NCI-H2029 (cell line): ENCODE measurements around the gene ABCC4.

Experiments
- DNase-seq: peaks from one replicate; lab custom pipeline; 2025; lab: John Stamatoyannopoulos, UW

ABCC4 gene

DNA sequence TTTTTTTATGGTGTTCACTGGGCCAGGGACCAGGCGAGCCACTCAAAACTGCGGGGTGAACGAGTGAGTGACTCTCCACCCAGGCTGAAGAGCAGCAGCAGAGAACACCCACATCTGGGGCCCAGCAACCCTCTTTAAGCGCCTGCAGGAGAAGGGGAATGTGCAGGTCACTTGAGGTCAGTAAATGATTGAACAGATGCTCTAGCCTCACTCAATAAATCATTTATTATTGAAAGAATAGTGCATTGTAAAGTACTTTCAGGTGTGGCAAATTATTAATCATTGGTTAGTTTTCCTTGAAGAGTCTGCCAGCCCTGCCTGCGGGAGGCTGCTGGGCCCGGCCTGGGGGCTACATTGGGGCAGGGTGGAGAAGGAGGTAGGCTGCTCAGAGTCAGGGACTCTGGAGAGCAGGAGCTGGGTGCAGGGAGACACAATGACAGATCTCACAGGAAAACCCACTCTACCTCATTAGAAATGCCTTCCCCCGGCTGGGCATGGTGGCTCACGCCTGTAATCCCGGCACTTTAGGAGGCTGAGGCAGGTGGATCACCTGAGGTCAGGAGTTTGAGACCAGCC is 42.5 kb downstream of the ABCC4 start:
- no peak for DNase-seq

DNA sequence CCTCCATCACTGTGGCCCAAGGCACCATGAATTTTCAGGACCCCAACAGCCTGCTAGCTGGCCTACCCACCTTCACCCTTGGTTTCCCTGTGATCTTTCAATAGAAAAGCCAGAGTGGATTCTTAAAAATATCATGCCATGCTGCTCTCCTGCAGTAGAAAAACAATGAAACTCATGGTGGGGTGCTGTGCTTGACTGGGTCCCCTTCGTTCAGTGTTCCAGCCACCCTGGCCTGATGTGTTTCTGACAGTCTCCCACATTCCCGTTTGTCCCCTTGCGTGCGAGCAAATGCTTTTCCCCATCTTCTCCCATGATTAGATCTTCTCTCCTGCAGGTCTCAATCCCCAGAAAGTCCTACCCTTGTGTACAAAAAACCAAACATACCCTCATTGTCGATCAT is 43.2 kb downstream of the ABCC4 start:
- no peak for DNase-seq

DNA sequence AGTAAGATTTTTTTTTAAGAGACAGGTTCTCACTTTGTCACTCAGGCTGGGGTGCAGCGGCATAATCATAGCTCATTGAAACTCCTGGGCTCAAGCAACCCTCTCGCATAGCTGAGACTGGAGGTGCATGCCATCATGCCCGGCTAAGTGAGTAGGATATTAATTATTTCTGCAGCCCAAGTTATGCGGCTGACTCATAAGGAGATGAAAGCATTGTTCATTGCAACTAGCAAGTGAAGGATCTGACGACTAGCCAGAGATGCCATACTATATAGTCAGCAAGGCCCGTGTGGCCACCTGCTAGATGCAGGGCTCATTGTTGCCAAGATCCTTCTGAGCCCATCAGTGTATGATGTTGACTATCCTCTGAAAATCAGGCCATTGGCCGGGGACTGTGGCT is 45.2 kb downstream of the ABCC4 start:
- DNase-seq = no peak

DNA sequence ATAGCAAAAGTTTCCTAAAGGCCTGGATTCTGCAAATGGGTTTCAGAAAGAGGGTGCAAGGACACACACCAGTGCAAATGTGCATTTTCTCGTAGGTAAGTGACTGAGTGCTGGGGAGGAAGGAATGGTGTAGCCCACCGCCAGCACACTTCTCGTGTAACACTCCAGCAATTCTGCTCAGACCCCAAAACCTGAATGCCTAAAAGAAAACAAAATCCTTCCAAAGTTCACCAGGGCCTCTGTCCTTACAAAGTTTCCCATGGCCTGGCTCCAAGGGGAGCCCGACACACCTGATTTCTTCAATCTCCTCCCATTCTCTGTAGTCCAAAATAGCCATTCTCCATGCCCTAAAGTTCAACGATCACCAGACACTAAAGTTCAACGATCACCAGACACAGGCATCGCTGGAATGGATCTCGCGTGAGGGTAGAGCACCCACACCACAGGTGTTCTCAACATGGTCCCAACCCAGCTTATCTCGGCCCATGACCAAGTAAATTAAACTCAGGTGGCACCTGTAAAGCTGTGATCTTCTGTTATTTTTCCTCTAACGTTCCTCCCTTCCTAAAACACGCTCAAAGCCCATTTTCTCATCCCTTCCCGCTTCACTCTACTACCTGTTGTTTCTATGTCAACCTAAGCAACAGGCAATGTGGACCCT is 46.0 kb downstream of the ABCC4 start:
- no peak for DNase-seq

DNA sequence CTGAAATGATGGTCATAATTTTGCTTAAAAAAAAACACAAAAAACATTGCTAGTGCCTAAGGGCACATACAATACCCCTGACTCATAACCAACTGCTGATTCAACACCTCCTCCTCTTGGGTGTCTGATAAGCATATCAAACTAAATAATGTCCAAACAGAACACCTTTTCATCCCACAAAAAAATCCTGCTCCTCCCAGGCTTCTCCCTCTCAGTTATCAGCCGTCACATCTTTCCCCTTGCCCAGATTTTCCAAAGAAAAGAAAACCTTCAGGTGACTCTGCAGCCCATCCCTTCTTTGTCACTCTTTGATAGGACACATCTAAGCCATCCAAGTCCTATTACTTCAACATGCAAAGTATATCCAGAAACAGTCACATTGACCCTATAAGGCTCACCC is 46.9 kb downstream of the ABCC4 start:
- no peak for DNase-seq

DNA sequence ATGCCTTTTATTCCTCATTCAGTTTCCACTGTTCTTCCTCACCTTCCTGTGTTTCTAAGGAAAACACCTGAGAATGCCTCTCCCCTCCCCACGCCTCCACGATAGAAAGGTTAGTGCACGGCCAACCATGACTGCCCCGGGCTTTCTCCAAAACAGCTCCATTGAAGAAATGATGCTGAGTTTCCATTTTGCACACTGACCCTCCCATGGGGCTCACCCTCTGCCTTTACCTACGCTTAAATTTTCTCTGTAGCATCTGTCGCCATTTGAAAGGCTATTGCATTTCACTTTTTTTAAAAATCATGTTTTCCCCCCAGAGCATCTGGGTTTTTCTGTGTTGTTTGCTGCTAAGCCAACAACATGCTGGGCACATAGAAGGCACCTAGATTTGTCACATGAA is 48.2 kb downstream of the ABCC4 start:
- DNase-seq = no peak

DNA sequence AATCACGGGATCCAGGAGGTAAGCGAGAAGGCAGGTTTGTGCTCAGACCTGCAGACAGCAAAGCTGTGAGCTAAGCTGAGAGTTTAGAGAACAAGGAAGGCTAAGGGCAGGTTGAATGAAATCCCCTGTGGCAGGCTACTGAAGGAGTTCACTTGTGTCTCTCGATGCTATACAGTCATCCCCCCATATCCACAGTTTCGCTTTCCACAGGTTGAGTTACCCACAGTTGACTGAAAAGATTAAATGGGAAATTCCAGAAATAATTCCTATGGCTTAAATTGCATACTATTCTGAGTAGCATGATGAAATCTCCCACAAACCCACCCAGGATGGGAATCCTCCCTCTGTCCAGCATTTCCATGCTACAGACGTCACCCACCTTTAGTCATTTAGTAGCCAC is 49.6 kb downstream of the ABCC4 start:
- no peak for DNase-seq

DNA sequence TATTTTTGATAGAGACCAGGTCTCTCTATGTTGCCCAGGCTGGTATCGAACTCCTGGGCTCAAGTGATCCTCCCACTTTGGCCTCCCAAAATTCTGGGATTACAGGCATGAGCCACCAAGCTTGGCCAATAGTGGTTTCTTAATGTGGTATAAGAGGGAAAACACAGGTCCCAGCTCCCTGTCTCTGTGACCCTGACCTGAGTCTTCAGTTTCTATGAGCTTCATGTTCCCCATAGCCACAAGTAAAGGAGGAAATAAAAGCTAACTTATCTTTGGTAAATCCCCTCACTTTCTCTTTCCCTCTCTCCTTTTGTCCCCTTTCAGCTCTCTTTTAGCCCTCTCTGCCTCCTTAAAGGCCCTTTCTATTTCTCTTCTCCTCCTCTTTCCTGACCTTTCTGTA is 50.3 kb downstream of the ABCC4 start:
- DNase-seq = no peak

DNA sequence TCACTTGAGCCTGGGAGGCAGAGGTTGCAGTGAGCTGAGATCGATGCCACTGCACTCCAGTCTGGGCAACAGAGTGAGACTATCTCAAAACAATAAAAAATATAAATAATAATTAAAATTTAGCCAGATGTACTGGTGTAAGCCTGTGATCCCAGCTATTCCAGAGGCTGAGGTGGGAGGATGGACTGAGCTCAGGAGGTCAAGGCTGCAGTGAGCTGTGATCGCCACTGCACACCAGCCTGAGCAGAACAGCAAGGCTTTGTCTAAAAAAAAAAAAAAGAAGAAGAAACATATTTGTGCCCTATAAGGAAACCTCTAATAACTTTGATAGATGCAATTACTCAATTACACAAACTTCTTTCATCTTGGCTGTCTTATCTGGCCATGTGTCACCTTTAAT is 52.3 kb downstream of the ABCC4 start:
- DNase-seq = no peak

DNA sequence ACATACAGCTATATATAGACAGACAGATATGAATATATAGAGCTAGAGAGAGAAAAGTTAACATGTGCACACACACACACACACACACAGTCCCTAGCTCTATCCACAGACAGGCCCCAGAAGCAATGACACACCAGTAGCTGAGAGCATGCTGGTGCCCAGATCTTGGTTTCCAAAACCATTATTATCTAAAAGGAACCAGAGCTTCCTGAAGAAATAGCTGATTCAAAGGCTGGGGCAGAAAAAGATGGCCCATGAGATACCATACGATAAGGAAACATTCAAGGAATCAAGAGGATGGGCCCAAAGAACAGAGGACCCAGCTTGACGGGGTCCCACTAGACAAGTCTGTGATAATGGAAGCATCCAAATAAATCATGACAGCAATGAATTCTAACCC is 53.4 kb downstream of the ABCC4 start:
- no peak for DNase-seq

DNA sequence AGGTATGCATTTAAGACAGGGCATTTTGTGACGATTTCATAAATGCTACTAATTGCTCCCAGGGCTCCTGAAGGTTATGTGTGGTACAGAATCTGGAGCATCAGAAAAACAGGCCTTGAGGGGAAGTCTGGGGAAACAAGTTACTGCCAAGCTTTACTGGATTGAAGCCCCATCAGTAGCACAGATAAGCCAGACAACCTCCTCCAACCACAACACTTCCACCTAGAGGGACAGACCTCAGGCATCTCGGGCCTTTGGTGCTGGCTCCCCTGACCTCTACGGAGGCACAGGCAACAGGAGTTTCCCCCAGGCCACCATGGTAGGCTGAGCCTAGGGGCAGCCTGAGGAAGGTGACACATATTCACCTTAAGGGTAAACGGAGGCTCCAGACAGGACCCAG is 54.1 kb downstream of the ABCC4 start:
- no peak for DNase-seq

DNA sequence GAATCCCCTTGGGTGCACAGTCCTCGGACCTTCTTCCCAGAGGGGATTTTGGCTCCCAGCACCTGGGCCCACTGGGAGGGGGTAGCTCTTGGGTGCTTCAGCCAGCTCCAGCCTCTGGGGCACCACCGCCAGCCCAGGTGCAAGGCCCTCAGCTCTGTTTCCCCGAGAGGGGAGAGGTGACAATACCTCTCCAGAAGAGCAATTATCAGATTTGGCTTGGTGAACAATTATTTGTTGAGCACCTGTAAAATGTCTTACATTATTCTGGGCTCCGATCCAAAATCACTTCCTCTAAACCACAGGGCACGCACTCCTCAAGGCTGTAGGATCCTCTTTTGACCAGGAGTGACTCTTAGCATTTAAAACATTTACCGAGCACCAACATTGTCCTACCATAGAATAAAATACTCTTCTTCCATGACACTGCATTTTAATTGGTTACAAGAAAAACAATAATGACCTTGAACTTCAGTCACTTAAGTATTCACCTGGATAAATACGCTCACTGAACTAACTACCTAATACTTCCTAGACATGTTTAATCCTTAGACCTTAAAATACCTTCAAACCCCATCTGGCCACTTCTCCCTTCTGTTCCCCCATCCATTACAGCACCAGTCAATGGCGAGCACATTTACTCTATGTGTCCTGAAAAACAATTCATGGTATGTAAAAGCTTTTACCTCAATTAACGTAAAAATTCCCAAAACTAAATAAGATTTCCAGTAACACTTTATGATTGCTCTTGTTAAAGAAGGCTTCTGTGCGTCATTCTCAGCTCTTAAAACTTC is 54.8 kb downstream of the ABCC4 start:
- DNase-seq = peak; percentile 80

DNA sequence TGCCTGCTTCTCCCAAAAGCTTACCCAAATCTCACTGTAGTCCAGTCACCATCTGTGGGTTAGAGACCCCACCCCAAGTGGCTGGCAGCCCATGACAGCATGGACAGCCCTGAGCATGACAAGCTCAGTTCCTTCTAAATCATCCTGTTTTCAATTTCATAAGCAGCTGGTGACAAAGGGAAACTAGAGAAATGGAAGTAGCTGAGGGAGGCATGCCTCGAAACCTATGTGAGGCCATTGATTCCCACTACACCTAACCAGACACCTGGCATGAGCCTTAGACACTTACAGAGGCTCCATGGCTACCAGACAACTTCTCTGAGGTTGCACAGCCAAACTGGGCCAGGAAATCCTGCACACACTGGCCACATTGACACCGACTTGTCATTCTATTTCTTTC is 56.2 kb downstream of the ABCC4 start:
- DNase-seq = no peak

DNA sequence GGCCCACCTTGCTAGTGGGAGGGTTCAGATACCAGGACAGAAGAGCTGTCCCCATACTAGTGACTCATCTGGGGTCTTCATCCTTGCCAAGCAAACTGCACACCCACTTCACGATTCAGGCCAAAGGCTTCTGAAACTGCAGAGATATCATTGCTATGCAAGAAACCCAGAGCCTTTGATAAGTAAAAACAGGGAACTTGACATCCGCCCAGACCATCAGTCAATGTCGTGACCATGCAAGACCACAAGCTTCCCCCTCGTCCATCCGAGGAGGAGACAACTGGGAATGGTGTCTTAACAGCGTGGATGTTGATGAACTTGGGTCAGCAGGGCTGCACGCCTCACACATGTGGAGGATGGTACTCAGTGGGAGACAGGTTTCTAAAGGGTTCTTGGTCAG is 58.0 kb downstream of the ABCC4 start:
- no peak for DNase-seq

DNA sequence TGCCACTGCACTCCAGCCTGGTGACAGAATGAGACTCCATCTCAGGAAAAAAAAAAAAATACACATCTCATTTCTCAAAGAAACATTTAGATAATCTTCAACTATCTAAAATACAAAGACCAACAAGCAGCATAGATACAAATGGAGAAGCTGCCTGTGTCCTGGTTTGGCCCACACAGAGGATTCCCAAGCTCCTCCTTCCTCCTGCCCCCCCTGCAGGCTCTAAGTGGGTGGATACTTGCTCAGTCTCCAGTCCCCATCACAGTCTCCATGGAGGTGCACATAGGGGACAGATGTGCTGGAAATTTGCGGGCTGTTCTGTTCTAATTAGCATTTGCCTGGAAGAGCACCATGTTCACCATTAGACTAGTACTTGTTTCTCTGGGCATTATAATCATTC is 59.9 kb downstream of the ABCC4 start:
- DNase-seq = no peak

DNA sequence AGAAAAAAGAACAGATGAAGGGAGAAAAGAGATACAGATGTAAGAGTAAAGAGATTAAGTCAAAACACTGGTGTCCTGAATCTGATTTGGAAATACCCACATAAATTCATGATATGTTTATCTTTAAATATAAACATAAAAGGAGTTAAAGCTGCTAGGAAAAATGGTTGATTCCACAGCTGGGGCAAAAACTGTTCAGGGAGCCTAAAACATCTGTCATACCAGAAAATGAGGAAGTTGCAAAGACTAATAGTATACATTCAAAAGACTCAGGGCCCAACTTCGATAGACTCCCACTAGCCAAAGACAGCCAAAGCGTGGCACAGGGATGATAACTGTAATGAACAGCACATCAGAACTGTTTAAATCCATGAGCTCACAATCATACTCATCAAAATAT is 62.0 kb downstream of the ABCC4 start:
- DNase-seq = no peak

DNA sequence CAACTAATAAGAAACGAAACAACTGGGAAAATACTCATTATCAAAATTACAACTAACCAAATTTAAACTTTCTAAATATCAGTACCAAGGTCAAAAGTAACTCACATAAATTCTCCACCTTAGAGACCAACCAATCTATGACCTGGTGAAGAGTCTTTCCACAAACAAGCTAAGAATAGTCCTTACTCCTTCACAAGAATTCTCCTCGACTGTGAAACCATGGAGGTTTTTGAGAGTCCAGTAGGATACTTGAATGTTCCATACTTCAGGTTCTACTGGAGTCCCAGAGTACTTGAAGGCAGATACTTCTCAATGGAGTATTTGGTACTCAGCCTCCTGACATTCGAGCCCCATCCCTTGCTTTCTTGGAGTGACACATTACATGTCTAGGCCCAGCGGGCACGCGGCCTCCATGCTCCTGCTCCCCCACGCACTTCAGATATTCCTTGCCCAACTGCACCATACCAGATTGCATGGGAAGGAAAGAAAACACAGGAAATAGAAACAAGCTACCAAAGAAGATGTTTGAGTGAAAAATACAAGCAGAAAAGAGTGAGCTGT is 63.9 kb downstream of the ABCC4 start:
- DNase-seq = no peak

DNA sequence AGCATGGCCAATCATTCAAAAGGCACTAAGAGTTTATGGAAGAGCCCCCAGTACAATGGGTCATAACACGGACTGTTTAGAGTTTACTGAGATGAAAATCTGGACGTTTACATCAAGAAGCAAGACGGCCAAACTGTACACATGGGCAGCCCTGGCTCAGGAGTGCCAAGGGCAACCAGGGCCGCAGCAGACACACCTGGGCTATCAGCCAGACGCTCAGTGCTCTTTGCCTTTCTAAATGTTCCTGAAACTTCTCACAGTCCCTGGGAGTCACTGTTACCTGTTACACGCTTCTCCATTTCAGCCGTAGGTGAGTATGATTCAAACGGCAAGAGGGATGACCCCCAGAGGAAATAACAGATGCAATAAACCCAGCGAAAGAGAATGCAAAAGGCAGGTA is 64.5 kb downstream of the ABCC4 start:
- no peak for DNase-seq

DNA sequence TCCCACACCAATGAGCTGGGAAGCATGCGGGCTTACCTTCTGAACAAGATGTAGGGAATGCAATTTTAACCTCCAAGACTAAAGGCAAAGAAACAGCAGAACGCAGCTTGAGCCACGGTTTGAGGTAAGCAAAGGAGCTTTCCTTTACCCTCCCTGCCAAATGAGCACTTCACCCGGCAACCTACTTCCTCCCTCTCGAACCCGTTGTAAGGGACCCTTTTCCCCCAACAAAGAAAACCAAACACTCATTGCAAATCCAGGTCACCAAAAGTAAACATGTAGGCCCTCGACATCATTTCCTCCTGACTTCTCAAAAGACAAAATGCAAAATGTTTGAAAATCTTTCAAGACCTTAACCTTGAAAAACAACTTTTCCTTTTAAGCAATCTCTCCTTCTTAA is 65.3 kb downstream of the ABCC4 start:
- no peak for DNase-seq

DNA sequence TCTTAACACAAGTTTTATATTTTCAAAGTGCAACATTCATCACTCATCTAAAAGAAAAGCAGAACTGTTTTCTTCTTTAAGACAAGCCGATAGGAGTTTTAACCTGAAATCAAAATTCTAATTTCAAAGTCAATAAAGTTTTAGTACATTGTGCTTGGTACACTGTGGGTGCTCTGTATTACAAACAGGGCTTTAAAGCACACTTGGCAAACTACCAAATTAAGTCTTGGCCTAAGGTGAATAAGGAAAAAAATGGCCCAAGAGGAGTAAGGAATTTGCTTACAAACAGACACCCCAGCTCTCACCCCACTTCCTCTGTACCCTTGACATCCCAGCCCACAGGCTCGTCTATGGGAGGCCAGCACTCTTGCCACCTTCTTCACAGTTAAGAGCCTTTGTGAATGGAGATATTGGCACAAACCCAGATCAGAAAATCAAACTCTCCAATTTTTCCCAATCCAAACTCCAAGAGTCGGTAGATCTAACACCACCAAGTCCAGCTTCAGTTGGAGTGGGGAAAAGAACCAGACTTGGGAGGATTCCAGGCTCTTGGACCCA is 66.0 kb downstream of the ABCC4 start:
- DNase-seq = no peak

DNA sequence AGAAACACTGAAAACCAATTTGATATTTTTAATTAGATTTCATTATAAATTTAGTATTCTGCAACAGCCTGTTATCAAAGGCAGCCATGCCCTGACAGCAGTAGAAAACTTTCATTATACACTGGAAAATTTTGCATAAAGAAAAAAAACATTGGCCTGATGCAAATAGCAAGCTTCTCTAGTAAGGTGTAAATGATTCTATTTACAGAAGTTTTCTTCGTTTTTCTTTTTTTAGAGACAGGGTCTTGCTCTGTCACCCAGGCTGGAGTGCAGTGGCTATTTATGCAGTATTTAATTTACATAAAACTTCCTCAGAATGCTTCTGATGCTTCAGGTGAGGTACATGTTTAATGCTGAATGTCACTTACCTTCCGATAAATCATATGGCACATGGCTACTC is 67.0 kb downstream of the ABCC4 start:
- no peak for DNase-seq

DNA sequence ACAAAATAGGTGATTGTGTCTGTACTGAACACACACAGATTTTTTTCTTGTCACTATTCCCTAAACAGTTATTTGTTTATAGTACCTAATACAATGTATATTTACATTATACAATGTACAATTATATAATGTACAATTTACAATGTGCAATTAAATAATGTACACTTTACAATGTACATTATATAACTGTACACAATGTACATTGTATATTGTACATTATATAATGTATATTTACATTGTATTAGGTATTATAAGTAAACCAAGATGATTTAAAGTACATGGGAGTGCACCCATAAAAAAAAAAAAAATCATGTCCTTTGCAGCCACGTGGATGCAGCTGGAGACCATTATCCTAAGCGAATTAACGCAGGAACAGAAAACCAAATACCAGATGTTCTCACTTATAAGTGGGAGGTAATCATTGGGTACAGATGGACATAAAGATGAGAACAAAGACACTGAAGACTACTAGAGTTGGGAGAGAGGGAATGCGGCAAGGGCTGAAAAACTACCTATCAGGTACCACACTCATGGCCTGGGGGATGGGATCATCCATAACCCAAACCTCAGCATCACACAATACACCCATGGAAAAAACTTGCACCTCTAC is 68.1 kb downstream of the ABCC4 start:
- DNase-seq = no peak

DNA sequence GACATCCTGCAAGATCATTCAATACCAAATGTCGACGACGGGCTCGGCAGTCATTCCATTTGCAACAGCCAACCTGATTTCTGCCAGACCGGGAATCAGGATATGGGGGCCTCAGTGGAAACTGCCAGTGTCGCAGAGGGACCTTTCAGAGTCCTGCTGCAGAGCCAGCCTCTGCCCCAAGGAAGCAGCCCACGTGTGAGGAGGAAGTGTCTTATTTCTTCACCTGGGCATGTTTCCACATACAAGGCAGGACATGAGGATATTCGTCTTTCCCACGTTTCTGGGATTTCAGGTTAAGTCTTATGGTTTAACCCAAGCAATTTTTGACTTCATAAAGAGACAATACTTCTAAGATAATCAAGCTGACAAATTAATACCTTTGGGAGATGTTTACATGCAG is 69.9 kb downstream of the ABCC4 start:
- DNase-seq = no peak
